HFF-Myc (cell line): Measurements from ENCODE around the gene F2RL2.

ENCODE experiments used
- DNase-seq: peaks from one replicate; pipeline ENCODE4 v3.0.0-alpha.2; 2011; ENCODE audit warnings: low read depth; ENCODE audit errors: extremely low read depth
- H3K4me3 ChIP-seq: replicated peaks from 2 replicates; pipeline ENCODE4 v1.5.1; 2011; ENCODE audit warnings: low read depth, mild to moderate bottlenecking, control low read depth, low read length
- TF ChIP-seq, protein P1 (sequence below): IDR thresholded peaks from 2 replicates; pipeline ENCODE4 v1.5.1; 2012; ENCODE audit warnings: mild to moderate bottlenecking, low read depth, low read length, control low read depth; ENCODE audit errors: missing control alignments

The F2RL2 gene

DNA sequence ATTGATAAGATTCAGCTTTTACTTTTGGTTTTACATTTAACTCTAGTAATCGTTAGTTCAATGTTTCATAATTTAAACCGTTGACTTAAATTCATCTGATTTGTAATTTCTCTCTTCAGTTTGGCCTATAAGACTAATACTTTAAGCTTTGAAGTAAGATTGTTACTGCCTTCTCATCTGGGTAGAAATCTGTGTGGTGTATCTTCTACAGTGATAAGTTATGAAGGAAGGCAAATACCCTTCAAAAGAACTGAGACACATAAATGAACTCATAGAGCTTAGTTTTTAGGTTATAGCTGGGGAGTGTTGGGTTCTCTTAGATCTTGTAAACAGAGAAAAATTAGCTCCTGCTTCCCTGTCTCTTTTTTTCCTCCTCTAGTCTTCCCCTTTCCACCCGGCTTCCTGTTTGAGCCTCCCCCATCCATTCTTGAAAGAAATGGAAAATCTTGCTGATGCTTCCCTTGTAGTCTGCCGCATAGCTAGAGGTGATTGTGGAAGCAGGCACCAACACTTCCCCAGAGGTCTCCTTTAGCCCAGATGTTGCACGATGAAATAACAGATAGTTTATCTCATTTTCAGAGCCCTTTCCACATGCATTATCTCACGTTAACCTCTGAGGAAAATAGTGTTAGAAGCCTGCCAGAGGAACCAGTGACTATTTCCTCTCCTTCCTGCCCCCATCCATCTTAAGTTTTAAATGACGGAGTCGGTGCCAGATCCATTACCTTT, 2.0 kb upstream of the F2RL2 start:
- no peak for DNase-seq
- H3K4me3 ChIP-seq, result no peak overlapping the region
- TF ChIP-seq, protein P1, sequence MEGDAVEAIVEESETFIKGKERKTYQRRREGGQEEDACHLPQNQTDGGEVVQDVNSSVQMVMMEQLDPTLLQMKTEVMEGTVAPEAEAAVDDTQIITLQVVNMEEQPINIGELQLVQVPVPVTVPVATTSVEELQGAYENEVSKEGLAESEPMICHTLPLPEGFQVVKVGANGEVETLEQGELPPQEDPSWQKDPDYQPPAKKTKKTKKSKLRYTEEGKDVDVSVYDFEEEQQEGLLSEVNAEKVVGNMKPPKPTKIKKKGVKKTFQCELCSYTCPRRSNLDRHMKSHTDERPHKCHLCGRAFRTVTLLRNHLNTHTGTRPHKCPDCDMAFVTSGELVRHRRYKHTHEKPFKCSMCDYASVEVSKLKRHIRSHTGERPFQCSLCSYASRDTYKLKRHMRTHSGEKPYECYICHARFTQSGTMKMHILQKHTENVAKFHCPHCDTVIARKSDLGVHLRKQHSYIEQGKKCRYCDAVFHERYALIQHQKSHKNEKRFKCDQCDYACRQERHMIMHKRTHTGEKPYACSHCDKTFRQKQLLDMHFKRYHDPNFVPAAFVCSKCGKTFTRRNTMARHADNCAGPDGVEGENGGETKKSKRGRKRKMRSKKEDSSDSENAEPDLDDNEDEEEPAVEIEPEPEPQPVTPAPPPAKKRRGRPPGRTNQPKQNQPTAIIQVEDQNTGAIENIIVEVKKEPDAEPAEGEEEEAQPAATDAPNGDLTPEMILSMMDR, result no peak

DNA sequence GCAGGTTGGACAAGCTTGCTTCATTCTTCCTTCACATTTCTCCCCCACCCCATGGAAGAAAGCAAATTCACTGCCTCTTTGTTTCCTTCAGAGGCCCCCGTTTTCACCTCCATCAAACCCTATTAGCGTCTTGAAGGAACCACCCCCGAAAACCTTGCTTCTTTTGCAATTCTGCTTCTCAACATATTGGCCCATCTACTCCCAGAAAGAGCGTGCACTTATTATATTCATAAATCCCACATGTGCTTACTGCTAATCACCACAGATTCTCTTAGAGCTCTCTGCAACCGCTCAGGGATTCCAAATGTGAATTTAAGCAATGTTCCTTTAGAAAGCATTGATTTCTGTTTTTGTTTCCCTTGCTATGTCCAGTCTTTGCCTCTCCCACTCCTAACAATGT, 1.1 kb downstream of the F2RL2 start:
- no peak for DNase-seq
- TF ChIP-seq, protein P1, result no peak
- peak overlapping the region; percentile 53 for H3K4me3 ChIP-seq

- no peak for DNase-seq
- H3K4me3 ChIP-seq, result peak overlapping the region; percentile 16; the same call in 1 of the 2 replicates
- TF ChIP-seq, protein P1, result no peak
Observed at GRCh38 chr5:76620166-76620565, 3.0 kb downstream of the F2RL2 start.

DNA sequence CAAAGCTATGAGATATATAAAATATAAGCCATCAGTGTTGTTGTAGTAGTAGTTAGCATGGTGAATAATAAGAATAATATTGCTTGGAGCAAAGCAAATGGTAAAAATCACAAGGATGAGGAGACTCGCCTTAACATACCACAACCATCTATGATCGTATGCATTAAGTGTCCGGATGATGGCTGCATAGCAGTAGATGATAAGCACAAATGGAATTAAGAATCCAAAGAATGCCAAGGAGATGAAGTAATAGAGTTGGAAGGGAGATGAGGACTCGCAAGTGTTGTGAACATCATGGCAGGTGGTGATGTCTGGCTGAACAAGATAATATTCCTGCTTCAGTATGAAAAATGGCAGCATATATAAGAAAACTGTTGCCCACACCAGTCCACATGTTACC, 5.5 kb downstream of the F2RL2 start:
- TF ChIP-seq, protein P1, result no peak
- DNase-seq, result no peak
- H3K4me3 ChIP-seq, result no peak overlapping the region

DNA sequence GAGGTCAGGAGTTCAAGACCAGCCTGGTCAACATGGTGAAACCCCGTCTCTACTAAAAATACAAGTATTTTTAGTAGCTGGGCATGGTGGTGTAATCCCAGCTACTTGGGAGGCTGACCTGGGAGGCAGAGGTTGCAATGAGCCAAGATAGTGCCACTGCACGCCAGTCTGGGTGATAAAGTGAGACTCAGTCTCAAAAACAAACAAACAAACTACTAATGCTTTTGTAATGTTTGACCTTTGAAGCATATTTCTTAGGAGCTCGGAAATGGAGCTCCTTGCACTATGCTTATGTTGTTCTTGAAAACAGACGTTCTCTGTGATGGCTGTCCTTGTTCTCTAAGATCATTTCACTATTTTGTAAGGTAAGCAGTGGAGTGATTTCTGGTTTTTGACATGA, 6.0 kb downstream of the F2RL2 start:
- TF ChIP-seq, protein P1, result no peak
- H3K4me3 ChIP-seq, result no peak overlapping the region
- no peak for DNase-seq

GRCh38 chr5:76616206-76616605, 7.0 kb downstream of the F2RL2 start:
- no peak for DNase-seq
- TF ChIP-seq, protein P1, result no peak
- H3K4me3 ChIP-seq, result no peak overlapping the region

GRCh38 chr5:76615759-76616158, 7.4 kb downstream of the F2RL2 start:
- TF ChIP-seq, protein P1, result no peak
- H3K4me3 ChIP-seq, result no peak overlapping the region
- no peak for DNase-seq
